HFFc6 (cell line): ENCODE results near the gene PREX1. TPM values are rescaled to one million over a fixed set of nuclear protein-coding genes. Genes with fewer than 3 reads are reported as not detected.
A peak's percentile ranks its signal among the peaks of the same experiment; 100 is the strongest.

Experiments used
- DNase-seq: peaks from one replicate; pipeline ENCODE4 v3.0.0-alpha.2; 2018
- H3K27ac Mint-ChIP-seq: 2 replicates; pipeline ENCODE4 v1.8.0; 2020; ENCODE audit warnings: mild to moderate bottlenecking, mixed read lengths
- H3K27me3 Mint-ChIP-seq: 2 replicates; pipeline ENCODE4 v1.8.0; 2021; ENCODE audit warnings: mild to moderate bottlenecking, moderate library complexity, mixed read lengths; ENCODE audit not compliant: insufficient read depth
- H3K36me3 Mint-ChIP-seq: 2 replicates; pipeline ENCODE4 v1.8.0; 2021; ENCODE audit warnings: low read depth, mixed read lengths
- H3K4me1 Mint-ChIP-seq: 2 replicates; pipeline ENCODE4 v1.8.0; 2020; ENCODE audit warnings: low read depth, mixed read lengths
- H3K4me3 Mint-ChIP-seq: 2 replicates; pipeline ENCODE4 v1.8.0; 2020; ENCODE audit warnings: mild to moderate bottlenecking, moderate library complexity, mixed read lengths
- H3K9me3 Mint-ChIP-seq: 2 replicates; pipeline ENCODE4 v1.8.0; 2020; ENCODE audit warnings: mild to moderate bottlenecking, mixed read lengths
- CTCF ChIP-seq: fragments of 200-600 bp; sonication (generic); IDR thresholded peaks from 2 replicates; pipeline ENCODE4 v1.5.0; 2021; ENCODE audit warnings: antibody characterized with exemption, mild to moderate bottlenecking
- total RNA-seq, 6 experiments: library from RNA; stranded (reverse); fragmentation: NEBNext Ultra II Directional; extraction: Animal tissue kit (Norgen Biotek cat#: 25700); gene quantifications; 2 replicates in 1 of 6; 3 replicates in 5 of 6; pipeline ENCODE4 v1.2.3, GENCODE V29; 2021

Gene PREX1
- total RNA-seq, 6 experiments from 2014 or later: 1.8 to 4.1 (median 2.8) TPM

DNA sequence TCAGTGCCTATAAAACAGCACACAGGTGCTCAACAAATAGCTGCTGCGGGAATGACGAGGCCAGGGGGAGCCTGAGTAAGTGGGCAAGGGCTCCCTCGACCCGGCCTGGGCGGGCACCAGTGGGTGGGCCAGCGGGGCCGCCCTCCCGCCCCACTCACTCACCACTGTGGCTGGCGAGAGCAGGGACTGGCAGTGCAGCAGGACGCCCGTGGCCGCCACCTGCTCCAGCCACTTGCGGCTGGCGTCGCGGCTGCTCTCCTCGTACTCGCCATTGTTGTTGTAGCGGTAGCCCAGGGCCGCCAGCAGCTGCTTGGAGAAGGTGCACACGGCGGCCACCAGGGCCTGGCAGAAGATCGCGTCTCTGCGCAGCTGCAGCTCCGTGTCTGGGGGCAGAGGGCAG lies 191.5 kb downstream of the PREX1 start:
- Mint-ChIP-seq H3K4me1 (peaks cover 22% of the 10 kb centered on the region), H3K27me3 (peaks cover 2% of the 10 kb centered on the region)

DNA sequence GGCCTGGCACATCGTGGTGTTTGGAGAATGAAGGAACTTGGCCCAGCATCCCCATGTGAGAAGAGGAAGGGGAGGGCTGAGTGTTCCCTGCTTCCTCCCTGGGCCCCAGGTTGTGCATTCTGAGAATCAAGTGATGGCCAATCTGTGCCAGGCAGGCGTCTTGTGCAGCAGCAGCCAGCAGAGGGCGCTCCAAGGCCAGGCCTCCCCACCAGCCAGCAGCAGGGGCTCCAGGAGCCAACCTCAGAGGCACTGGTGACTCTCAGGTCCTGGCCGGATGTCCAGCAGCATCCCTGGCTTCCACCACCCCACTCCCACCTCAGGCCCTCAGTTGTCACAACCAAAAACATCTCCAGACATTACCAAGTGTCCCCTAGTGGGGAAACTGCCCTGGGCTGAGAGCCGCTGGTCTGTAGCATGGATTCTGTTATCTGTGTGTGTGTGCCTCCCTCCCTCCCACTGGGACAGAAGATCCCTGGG lies 192.0 kb downstream of the PREX1 start:
- Mint-ChIP-seq H3K9me3 (no peaks in the 10 kb centered on the region), H3K4me3 (no peak overlapping the region), H3K4me1 (peaks cover 22% of the 10 kb centered on the region), H3K36me3 (0 out of 2 replicates have a peak, but pooled peaks cover 3% of the 10 kb centered on the region), H3K27me3 (peaks cover 2% of the 10 kb centered on the region), H3K27ac (no peak overlapping the region)
- peak; percentile 97 for TF ChIP-seq CTCF
- DNase-seq: peak; percentile 35

More for the DNA sequence above, 191.5 kb downstream of the PREX1 start:
- H3K36me3 Mint-ChIP-seq: 0 out of 2 replicates have a peak, but pooled peaks cover 3% of the 10 kb centered on the region
- H3K9me3 Mint-ChIP-seq: no peaks in the 10 kb centered on the region
- no peak overlapping the region for H3K4me3 Mint-ChIP-seq
- no peak overlapping the region for H3K27ac Mint-ChIP-seq
- no peak for DNase-seq
- no peak for TF ChIP-seq CTCF

GRCh38 chr20:48635361-48635760 lies 192.4 kb downstream of the PREX1 start:
- Mint-ChIP-seq H3K4me1 (peaks cover 22% of the 10 kb centered on the region), H3K27me3 (peaks cover 2% of the 10 kb centered on the region), H3K27ac (no peak overlapping the region), H3K36me3 (0 out of 2 replicates have a peak, but pooled peaks cover 3% of the 10 kb centered on the region), H3K4me3 (no peak overlapping the region), H3K9me3 (no peaks in the 10 kb centered on the region)
- no peak for DNase-seq
- TF ChIP-seq CTCF: no peak

- peaks cover 2% of the 10 kb centered on the region for H3K27me3 Mint-ChIP-seq
- TF ChIP-seq CTCF: no peak
- DNase-seq: no peak
- H3K36me3 Mint-ChIP-seq: 0 out of 2 replicates have a peak, but pooled peaks cover 3% of the 10 kb centered on the region
- no peak overlapping the region for H3K27ac Mint-ChIP-seq
- H3K4me3 Mint-ChIP-seq: no peak overlapping the region
- no peaks in the 10 kb centered on the region for H3K9me3 Mint-ChIP-seq
- peaks cover 18% of the 10 kb centered on the region for H3K4me1 Mint-ChIP-seq
Measured at GRCh38 chr20:48634641-48635040, 193.2 kb downstream of the PREX1 start.

- H3K36me3 Mint-ChIP-seq: 0 out of 2 replicates have a peak, but pooled peaks cover 1% of the 10 kb centered on the region
- TF ChIP-seq CTCF: no peak
- H3K4me1 Mint-ChIP-seq: peaks cover 10% of the 10 kb centered on the region
- H3K9me3 Mint-ChIP-seq: no peaks in the 10 kb centered on the region
- no peak overlapping the region for H3K4me3 Mint-ChIP-seq
- no peak overlapping the region for H3K27ac Mint-ChIP-seq
- H3K27me3 Mint-ChIP-seq: peaks cover 2% of the 10 kb centered on the region
- DNase-seq: no peak
Measured at GRCh38 chr20:48633620-48634257, 194.1 kb downstream of the PREX1 start.
